ENCODE results near the gene RYR1. TPM values are rescaled to one million over a fixed set of nuclear protein-coding genes. Genes with fewer than 3 reads are reported as not detected.
"Not testable (repeated sequence)": the region's sequence is repeated elsewhere in the genome, so short reads cannot be mapped to it uniquely, and the experiment has no call there.

The RYR1 gene
- total RNA-seq, 1 donor from 2014 or later, result 2.4 TPM

DNA sequence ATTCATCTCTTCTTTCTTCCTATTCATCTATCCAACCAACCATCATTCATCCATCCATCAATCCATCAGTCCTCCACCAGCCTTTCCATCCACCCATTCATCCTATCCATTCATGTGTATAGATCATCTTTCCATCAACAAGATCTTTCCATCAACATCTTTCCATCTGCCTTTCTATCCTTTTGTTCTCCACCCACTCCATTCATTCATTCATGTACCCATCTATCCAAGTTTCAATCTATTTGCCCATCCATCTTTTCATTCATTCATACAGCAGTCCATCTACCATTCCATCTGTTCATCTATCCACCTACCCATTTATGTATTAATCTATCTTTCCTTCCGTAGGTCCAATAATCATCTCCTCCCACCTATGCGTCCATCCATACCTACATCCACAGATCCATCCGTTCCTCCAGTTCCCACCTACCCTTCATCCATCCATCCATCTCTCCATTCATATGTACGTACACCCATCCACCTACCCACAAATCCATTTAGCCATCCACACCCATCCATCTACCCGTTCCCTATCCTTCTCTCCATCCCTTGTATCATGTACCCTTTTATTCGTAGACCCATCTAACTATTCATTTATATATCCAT, 53.3 kb downstream of the RYR1 start:
- intact Hi-C loops (cut with micrococcal nuclease), result no loop called here

DNA sequence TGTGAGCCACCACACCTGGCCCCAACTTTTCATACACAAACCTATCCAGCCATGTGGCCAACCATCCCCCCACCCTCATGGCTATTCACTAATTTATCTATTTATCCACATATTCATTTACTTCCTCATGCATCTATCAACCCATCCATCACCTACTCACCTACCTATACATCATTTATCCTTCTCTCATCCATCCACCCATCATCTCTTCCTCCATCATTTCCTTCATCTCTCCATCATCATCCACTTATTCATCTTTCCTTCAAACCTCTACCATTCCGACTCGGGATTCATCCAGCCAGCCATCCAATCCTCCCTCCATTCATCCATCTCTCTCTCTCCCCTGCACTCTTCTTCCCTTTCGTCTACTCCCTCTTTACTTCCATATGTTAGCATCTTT, 54.6 kb downstream of the RYR1 start:
- intact Hi-C loops (cut with micrococcal nuclease), result no loop called here

DNA sequence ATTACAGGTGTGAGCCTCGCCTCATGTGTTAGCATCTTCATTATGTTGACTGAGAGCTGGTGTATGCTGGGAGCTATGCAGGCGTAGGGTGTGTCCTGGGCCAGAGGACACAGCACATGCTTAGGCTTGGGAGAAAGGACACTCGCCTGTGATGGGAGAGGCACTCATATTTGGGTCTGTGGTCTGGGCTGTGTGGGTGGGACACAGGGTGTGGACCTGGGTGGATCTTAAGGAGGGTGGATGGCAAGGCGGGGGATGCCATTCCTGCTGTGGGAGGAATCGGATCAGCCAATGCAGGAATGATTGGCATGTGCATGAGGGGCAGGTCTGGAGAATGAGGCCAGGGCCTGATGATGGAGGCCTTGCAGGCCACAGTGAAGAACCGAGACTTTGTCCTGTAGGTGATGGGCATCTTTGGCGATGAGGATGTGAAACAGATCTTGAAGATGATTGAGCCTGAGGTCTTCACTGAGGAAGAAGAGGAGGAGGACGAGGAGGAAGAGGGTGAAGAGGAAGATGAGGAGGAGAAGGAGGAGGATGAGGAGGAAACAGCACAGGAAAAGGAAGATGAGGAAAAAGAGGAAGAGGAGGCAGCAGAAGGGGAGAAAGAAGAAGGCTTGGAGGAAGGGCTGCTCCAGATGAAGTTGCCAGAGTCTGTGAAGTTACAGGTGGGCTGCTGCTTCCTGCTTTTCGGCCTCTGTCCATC, 55.4 kb downstream of the RYR1 start:
- intact Hi-C loops (cut with micrococcal nuclease), result no loop called here

DNA sequence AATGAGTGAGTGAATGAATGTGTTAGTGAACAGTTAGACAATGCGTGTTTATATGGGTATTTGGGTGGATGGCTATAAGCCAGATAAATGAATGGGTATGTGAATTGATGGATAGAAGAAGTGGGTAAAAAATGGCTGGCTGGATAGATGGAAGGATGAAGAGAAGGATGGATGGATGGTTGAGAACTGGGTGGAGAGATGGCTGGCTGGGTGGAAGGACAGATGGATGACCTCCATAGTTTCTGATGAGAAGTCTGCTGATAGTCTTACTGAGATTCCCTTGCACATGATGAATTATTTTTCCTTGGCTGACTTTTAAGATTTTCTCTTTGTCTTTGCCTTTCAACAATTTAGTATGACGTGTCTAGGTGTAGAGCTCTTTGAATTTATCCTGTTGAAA, 57.4 kb downstream of the RYR1 start:
- intact Hi-C loops (cut with micrococcal nuclease), result no loop called here

DNA sequence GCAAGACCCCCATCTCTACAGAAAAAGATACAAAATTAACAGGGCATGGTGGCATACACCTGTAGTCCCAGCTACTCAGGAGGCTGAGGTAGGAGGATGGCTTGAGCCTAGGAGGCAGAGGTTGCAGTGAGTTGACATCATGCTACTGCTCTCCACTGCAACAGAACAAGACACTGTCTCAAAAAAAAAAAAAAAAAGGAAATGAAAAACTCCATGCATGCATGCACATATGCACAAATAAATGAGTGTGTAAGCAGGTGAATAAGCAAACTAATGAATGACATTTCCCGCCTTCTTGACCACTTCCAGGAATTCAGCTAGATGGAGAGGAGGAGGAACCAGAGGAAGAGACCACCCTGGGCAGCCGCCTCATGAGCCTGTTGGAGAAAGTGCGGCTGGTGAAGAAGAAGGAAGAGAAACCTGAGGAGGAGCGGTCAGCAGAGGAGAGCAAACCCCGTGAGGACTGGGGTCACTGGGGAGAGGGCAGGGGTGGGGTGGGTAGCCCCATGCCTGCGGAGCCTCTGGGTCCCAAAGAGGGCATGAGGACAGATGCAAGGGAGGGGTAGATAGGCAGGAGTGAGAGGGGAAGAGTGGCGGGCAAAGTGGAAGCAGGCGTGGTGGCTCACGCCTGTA, 58.8 kb downstream of the RYR1 start:
- intact Hi-C loops (cut with micrococcal nuclease), result no loop called here

DNA sequence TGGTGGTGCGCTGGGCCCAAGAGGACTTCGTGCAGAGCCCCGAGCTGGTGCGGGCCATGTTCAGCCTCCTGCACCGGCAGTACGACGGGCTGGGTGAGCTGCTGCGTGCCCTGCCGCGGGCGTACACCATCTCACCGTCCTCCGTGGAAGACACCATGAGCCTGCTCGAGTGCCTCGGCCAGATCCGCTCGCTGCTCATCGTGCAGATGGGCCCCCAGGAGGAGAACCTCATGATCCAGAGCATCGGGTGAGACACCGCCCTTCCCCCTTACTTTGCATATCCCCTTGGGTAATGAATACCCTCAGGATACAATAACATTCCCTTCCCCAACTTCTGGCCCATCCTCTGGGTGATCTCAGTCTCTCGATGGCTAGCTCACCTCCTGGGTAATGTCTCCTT, 60.9 kb downstream of the RYR1 start:
- intact Hi-C loops (cut with micrococcal nuclease), result no loop called here

DNA sequence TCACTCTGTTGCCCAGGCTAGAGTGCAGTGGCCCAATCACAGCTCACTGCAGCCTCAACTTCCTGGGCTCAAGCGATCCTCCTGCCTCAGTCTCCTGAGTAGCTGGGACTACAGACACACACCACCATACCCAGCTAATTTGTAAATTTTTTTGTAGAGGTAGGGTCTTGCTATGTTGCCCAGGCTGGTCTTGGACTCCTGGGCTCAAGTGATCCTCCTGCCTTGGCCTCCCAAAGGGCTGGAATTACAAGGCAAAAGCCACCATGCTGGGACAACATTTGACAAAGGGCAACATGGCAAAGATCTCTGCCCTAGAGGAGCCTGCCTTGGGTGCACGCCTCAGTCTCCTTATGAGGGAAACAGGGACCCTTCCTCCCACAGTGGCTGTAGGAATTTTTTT, 61.9 kb downstream of the RYR1 start:
- intact Hi-C loops (cut with micrococcal nuclease), result not testable (repeated sequence)

DNA sequence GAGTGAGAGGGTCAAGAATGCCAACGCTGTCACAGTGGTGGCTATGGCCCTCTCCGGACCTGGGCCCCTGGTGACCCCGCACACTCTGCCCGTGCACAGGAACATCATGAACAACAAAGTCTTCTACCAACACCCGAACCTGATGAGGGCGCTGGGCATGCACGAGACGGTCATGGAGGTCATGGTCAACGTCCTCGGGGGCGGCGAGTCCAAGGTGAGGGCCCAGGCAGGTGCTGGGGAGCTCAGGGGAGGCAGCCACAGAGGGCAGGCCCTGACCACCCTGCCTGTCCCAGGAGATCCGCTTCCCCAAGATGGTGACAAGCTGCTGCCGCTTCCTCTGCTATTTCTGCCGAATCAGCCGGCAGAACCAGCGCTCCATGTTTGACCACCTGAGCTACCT, 62.6 kb downstream of the RYR1 start:
- intact Hi-C loops (cut with micrococcal nuclease), result no loop called here

DNA sequence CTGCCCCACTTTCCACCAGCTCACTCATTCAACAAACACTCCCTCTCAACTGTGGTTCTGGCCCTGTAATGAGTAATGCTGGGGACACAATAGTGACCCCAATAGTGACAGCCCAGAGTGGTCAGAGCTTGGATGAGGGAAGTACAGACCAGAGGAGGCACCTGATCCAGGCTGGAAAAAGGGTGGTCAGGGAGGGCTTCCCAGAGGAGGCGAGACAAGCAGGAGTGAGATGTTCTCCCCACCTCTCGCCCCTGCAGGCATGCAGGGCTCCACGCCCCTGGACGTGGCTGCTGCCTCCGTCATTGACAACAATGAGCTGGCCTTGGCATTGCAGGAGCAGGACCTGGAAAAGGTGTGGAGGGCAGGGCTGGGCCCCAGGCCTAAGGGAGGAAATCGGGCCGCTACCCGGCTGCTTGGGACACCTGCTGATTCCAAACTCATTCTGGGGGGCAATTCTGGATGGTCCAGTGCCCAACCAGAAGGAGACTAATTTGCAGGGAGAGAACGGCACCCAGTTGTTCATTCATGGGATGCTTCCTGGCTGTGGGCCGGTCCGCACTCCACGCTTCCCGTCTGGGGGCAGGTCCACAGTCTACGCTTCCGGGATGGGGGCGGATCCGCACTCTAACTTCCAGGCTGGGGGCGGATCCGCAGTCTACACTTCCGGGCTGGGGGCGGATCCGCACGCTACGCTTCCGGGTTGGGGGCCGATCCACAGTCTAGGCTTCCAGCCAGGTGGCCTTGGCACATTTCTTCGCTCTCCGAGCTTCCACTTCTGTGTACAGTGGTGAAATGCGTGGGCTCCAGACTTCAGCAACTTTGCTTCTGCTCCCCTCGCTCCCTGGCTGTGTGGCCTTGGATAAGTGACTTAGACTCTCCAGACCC, 63.4 kb downstream of the RYR1 start:
- intact Hi-C loops (cut with micrococcal nuclease), result no loop called here

DNA sequence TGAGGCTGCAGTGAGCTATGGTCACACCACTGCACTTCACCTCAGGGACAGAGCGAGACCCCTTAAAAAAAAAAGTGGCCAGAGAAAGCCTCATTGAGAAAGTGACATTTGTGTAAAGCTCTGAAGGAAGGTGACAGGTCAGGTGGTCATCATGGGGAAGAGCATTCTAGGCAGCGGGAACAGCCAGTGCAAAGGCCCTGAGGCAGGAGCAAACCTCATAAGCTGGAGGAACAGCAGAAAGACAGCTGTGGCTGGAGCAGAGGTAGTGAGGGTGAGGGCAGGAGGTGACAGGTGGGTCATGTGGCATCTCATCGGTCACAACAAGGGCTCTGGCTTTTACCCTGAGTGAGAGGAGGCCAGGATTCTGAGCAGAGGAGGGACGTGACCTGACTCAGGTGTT, 64.4 kb downstream of the RYR1 start:
- intact Hi-C loops (cut with micrococcal nuclease), result no loop called here

DNA sequence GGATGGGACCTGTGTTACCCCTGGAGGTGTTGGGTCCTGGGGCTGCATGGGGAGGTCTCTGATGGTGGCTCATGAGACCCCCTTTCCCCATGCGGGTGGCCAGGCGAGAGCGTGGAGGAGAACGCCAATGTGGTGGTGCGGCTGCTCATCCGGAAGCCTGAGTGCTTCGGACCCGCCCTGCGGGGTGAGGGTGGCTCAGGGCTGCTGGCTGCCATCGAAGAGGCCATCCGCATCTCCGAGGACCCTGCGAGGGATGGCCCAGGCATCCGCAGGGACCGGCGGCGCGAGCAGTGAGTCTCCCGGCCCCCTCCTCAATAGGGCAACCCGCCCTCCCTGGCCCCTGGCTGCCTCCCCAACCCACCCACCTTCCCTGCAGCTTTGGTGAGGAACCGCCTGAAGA, 66.0 kb downstream of the RYR1 start:
- intact Hi-C loops (cut with micrococcal nuclease), result no loop called here

DNA sequence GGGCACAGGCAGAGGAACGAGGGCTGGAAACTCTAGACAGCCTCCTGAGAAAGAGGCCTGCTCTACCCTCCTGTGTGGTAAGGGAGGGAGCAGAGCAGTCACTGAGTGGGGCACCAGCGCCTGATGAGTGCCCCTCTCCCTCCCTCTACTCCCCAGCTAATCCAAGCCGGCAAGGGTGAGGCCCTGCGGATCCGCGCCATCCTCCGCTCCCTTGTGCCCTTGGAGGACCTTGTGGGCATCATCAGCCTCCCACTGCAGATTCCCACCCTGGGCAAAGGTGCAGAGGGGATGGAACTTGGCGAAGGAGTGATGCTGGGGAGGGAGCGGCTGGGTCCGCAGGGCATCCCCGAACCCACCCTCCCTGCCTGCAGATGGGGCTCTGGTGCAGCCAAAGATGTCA, 67.0 kb downstream of the RYR1 start:
- intact Hi-C loops (cut with micrococcal nuclease), result no loop called here

DNA sequence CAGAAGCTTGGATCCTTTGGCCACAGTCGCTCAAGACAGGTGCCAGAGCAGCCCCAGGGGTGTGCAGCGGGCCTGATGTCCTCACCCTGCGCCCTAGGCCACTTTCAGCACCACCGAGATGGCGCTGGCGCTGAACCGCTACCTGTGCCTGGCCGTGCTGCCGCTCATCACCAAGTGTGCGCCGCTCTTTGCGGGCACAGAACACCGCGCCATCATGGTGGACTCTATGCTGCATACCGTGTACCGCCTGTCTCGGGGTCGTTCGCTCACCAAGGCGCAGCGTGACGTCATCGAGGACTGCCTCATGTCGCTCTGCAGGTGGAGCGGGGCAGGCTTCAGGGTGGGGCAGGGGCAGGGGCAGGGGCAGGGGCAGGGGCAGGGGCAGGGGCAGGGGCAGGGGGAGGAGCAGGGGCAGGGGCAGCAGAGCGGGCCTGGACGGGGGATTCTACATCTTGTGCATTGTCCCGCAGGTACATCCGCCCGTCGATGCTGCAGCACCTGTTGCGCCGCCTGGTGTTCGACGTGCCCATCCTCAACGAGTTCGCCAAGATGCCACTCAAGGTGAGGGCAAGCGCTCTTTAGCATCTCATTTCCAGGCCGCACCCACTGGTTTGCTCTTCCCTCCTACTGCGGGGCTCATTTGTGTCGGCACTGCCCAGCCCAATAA, 69.1 kb downstream of the RYR1 start:
- intact Hi-C loops (cut with micrococcal nuclease), result no loop called here

DNA sequence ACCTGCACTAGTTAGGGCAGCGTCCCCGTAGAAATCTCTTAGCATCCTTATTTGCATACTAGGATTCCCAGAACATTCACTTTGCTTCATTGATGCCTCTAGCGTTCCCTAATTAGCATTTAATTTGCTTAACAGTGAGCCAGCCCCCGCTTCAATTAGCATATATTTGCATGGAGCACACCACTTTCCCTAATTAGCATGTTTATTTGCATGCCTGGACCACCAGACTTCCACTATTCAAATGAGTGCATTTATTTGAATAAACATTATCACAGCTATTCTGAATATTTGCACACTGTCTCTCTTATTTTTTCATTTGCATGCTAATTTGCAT, 69.6 kb downstream of the RYR1 start:
- intact Hi-C loops (cut with micrococcal nuclease), result no loop called here

DNA sequence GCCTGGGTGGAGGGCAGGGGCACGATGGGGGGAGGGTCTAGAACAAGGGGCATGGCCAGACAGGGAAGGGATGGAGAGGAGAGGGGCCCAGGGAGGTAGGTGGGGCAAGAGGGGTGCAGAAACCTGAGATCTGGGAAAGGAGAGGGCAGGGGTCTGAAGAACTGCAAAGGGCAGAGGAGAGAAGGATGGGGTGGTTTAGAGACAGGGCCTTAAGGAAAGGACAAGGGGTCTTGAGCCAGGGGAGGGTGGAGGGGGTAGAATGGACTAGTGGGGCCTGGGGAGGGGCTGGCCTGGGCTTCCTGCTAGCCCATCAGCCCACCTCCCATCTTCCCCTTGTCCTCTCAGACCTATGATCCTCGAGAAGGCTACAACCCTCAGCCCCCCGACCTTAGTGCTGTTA, 72.5 kb downstream of the RYR1 start:
- intact Hi-C loops (cut with micrococcal nuclease), result no loop called here

DNA sequence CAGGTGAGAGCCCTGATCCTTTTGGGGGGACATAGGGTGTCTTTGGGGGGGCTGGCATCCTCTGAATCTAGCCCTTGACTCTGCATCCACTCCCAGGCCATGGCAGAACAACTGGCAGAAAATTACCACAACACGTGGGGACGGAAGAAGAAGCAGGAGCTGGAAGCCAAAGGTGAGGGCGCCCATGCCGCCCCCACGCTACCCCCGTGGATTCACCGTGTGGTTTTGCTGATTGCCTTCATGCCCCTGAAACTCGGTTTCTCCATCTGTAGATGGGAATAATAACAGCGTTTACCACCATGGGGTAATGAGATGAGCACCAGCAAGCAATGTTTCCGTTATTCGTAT, 72.9 kb downstream of the RYR1 start:
- intact Hi-C loops (cut with micrococcal nuclease), result no loop called here

DNA sequence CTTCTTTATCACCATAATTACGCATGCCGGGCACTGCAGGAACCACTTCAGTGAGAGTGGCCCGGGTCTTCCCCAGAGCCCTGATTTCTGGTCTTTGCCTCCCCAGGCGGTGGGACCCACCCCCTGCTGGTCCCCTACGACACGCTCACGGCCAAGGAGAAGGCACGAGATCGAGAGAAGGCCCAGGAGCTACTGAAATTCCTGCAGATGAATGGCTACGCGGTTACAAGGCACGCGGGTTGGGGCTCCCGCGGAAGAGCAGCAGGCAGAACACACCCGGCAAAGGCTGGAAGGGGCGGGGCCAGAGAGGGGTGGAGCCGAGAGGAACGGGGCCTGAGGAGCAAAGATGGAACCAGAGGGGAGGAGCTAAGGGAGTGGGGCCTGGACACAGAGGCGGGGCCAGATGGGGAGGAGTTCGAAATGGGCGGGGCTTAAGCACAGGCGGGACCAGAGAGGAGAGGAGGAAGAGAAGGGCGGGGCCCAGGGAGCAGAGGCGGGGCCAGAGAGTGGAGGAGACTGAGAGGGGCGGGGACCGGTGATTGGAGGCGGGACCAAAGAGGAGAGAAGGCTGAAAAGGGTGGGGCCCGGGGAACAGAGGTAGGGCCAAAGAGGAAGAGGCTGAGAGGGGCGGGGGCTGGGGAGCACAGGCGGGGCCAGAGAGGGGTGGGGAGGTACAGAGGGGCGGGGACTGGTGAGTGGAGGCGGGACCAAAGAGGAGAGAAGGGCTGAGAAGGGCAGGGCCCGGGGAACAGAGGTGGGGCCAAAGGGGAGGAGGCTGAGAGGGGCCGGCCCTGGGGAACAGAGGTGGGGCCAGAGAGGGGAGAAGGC, 73.4 kb downstream of the RYR1 start:
- intact Hi-C loops (cut with micrococcal nuclease), result no loop called here

DNA sequence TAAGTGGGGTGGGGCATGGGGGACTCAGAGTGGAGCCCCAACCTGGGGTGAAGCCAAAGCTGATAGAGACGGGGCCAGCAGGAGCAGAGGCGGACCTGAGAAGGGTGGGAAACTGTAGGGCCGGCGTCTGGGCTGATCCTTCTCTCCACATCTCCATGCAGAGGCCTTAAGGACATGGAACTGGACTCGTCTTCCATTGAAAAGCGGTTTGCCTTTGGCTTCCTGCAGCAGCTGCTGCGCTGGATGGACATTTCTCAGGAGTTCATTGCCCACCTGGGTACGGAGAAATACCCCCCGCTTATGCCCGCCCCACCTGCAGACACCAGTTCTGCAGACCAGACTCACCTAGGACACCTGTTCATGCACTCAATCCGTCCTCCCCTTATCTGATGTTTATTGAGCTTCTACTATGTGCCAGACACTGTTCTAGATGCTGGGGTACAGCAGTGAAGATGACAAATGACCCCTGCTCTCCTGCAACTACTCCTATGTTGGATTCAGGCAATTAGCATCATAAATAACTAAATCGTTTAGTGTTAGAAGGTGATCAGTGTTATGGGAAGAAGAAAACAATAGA, 74.1 kb downstream of the RYR1 start:
- intact Hi-C loops (cut with micrococcal nuclease), result no loop called here

DNA sequence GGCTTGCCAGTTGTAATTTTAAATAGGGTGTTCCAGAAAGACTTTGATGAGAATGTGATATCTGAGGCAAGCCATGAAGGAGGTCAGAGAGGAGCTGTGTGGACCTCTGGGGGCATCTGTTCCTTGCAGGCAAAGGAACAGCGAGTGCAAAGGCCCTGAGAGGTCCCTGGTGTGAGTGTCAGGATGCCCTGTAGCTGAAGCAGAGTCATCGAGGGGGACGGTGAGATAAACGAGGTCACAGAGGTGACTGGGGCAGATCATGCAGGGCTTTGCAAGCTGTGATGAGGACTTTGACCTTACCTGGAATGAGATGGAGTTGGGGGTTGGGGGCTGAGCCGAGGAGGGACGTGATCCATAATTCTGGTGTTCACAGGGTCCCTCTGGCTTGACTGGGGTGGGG, 75.0 kb downstream of the RYR1 start:
- intact Hi-C loops (cut with micrococcal nuclease), result no loop called here

DNA sequence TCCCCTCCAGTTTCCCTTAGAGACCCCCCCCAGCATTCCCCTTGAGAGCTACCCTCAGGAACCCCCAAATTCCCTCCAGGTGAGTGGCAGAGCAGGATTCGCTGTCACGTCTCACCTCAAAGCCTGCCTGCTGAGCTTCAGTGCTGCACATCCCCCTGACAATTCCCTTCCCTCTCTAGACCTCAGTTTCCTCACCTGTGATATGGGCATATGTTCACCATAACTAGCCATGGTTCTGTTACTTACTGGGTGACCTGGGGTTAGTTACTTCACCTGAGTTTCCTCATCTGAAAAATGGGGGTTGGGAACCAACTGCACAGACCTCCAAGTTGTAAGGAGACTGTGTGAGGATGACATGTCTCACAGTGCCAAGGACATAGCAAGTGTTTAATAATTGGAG, 75.5 kb downstream of the RYR1 start:
- intact Hi-C loops (cut with micrococcal nuclease), result no loop called here
